ENCODE data around the gene STAT2.
A peak's percentile ranks its signal among the peaks of the same experiment; 100 is the strongest.
"Not testable (repeated sequence)": the region's sequence is repeated elsewhere in the genome, so short reads cannot be mapped to it uniquely, and the experiment has no call there.

The STAT2 gene

DNA sequence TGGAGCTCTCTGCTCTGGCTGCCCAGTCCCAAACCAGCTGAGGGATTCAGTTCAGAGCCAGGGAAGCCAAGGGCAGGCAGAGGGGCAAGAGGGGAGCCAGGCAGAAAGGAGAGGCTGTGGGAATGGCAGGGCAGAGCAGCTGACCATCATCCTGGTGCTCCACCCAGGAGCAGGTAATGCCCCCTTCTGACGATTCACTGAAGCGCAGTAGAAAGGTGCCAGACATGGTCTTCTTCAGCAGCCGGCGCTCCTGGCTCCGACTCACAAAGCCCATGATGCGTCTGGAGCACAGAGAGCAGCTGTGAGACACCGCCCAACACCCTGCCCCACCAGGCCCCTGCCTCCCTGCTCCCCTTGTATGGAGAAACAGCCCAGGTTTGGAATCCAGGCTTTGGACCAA lies 13.2 kb downstream of the STAT2 start:
- H3K4me3 ChIP-seq (ENCODE audit: low read length): no peak overlapping the region
- no peaks in the 10 kb centered on the region for H3K27me3 ChIP-seq (ENCODE audit: low read depth, low read length)
- H3K27ac ChIP-seq (ENCODE audit: low read length): no peak overlapping the region

DNA sequence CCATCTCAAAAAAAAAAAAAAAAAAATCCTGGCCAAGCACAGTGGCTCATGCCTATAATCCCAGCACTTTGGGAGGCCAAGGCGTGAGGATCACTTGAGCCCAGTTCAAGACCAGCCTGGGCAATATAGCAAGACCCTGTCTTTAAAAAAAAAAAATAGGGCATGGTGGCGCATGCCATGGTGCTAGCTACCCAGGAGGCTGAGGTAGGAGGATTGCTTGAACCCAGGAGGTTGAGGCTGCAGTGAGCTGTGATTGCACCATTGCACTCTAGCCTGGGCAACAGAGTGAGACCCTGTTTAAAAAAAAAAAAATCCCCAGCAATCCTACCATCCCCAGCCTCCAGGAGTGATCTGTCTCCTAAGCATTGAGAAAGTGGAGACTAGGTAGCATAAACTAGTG lies 17.6 kb downstream of the STAT2 start:
- not testable (repeated sequence) for H2AFZ ChIP-seq (ENCODE audit: low read depth, low read length); H3K27ac ChIP-seq (ENCODE audit: low read length); H3K79me2 ChIP-seq (ENCODE audit: low read length); H3K4me3 ChIP-seq (ENCODE audit: low read length); H3K27me3 ChIP-seq (ENCODE audit: low read depth, low read length); H4K20me1 ChIP-seq (ENCODE audit: insufficient read depth, low read length); H3K9me3 ChIP-seq (ENCODE audit: insufficient read depth, low read length); H3K9ac ChIP-seq (ENCODE audit: low read length); H3K36me3 ChIP-seq (replicated peaks; ENCODE audit: low read depth, low read length); H3K4me2 ChIP-seq (ENCODE audit: low read length)
- peaks cover 19% of the 10 kb centered on the region for H3K4me1 ChIP-seq (ENCODE audit: low read length)

More for the DNA sequence above, 13.2 kb downstream of the STAT2 start:
- H4K20me1 ChIP-seq (ENCODE audit: insufficient read depth, low read length): no peaks in the 10 kb centered on the region
- H3K36me3 ChIP-seq (replicated peaks; ENCODE audit: low read depth, low read length): peaks cover 35% of the 10 kb centered on the region
- no peaks in the 10 kb centered on the region for H3K9me3 ChIP-seq (ENCODE audit: insufficient read depth, low read length)
- TF ChIP-seq EZH2phosphoT487 (IDR thresholded peaks at IDR 0.05; ENCODE audit: low read depth): no peak
- TF ChIP-seq, protein P1, sequence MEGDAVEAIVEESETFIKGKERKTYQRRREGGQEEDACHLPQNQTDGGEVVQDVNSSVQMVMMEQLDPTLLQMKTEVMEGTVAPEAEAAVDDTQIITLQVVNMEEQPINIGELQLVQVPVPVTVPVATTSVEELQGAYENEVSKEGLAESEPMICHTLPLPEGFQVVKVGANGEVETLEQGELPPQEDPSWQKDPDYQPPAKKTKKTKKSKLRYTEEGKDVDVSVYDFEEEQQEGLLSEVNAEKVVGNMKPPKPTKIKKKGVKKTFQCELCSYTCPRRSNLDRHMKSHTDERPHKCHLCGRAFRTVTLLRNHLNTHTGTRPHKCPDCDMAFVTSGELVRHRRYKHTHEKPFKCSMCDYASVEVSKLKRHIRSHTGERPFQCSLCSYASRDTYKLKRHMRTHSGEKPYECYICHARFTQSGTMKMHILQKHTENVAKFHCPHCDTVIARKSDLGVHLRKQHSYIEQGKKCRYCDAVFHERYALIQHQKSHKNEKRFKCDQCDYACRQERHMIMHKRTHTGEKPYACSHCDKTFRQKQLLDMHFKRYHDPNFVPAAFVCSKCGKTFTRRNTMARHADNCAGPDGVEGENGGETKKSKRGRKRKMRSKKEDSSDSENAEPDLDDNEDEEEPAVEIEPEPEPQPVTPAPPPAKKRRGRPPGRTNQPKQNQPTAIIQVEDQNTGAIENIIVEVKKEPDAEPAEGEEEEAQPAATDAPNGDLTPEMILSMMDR (IDR thresholded peaks at IDR 0.05; ENCODE audit: low read depth, low read length): no peak
- no peak overlapping the region for H3K4me2 ChIP-seq (ENCODE audit: low read length)
- H3K9ac ChIP-seq (ENCODE audit: low read length): no peak overlapping the region
- H2AFZ ChIP-seq (ENCODE audit: low read depth, low read length): no peak overlapping the region
- no peaks in the 10 kb centered on the region for H3K4me1 ChIP-seq (ENCODE audit: low read length)
- H3K79me2 ChIP-seq (ENCODE audit: low read length): no peaks in the 10 kb centered on the region

DNA sequence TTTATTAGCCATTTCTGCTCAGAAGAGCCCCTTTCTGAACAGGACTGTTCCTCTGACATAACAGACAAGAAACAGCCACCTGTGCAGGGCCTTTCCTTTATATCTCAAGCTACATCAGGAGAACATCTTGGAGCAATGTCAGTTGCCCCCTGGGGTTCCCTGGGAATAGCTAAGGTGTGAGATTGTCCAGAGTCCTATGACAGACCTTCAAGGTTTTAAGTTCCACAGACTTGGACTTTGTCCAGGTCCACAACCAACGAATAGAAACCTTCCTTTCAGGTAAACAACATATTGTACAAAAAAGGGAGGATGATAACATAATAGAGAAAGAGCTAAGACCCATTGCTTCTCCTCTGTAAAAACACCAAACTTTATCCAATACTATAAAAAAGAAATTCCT lies 18.3 kb downstream of the STAT2 start:
- H3K4me3 ChIP-seq (ENCODE audit: low read length): no peak overlapping the region
- no peak overlapping the region for H3K9ac ChIP-seq (ENCODE audit: low read length)
- no peak for TF ChIP-seq EZH2phosphoT487 (IDR thresholded peaks at IDR 0.05; ENCODE audit: low read depth)
- TF ChIP-seq, protein P1 (IDR thresholded peaks at IDR 0.05; ENCODE audit: low read depth, low read length): no peak
- H2AFZ ChIP-seq (ENCODE audit: low read depth, low read length): no peak overlapping the region
- H3K4me2 ChIP-seq (ENCODE audit: low read length): no peak overlapping the region
- H3K9me3 ChIP-seq (ENCODE audit: insufficient read depth, low read length): no peaks in the 10 kb centered on the region
- peaks cover 24% of the 10 kb centered on the region for H3K4me1 ChIP-seq (ENCODE audit: low read length)
- H3K27me3 ChIP-seq (ENCODE audit: low read depth, low read length): no peaks in the 10 kb centered on the region
- H4K20me1 ChIP-seq (ENCODE audit: insufficient read depth, low read length): no peaks in the 10 kb centered on the region
- no peak overlapping the region for H3K27ac ChIP-seq (ENCODE audit: low read length)
- H3K36me3 ChIP-seq (replicated peaks; ENCODE audit: low read depth, low read length): peaks cover 6% of the 10 kb centered on the region
- no peaks in the 10 kb centered on the region for H3K79me2 ChIP-seq (ENCODE audit: low read length)

DNA sequence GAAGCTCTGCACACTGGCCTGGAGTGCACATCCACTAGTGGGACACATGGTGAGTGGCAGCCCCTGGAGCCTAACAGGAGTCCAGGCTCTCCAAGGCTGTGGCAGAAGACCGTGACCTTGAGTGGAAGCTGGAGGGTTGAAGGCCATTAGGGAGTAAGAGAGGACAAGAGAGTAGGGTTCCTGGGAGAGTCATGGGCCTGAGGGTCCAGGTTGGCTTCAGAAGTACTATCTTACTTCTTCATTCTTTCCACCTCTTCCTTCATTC lies 20.8 kb downstream of the STAT2 start:
- Histone ChIP-seq H2AFZ (ENCODE audit: low read depth, low read length) (no peak overlapping the region), H3K4me1 (ENCODE audit: low read length) (peaks cover 38% of the 10 kb centered on the region), H3K79me2 (ENCODE audit: low read length) (peaks cover 4% of the 10 kb centered on the region; the same call in 1 of the 2 replicates), H3K9me3 (ENCODE audit: insufficient read depth, low read length) (no peaks in the 10 kb centered on the region), H3K27ac (ENCODE audit: low read length) (peak overlapping the region; percentile 19; the same call in 1 of the 2 replicates), H3K36me3 (replicated peaks; ENCODE audit: low read depth, low read length) (peaks cover 3% of the 10 kb centered on the region), H4K20me1 (ENCODE audit: insufficient read depth, low read length) (no peaks in the 10 kb centered on the region), H3K4me3 (ENCODE audit: low read length) (no peak overlapping the region), H3K4me2 (ENCODE audit: low read length) (peak overlapping the region; percentile 51), H3K27me3 (ENCODE audit: low read depth, low read length) (no peaks in the 10 kb centered on the region), H3K9ac (ENCODE audit: low read length) (no peak overlapping the region)
- TF ChIP-seq, protein P1 (IDR thresholded peaks at IDR 0.05; ENCODE audit: low read depth, low read length): no peak
- TF ChIP-seq EZH2phosphoT487 (IDR thresholded peaks at IDR 0.05; ENCODE audit: low read depth): no peak
